HG03060 (cell line): ENCODE data around the gene MMP11.
"Not testable (repeated sequence)": the region's sequence is repeated elsewhere in the genome, so short reads cannot be mapped to it uniquely, and the experiment has no call there.

Experiments
- ATAC-seq: cut with Tn5 transposase; IDR thresholded peaks from one replicate; pipeline ENCODE4 v1.9.1; 2021; ENCODE audit warnings: low read depth, moderate number of reproducible peaks; ENCODE audit not compliant: unreplicated experiment

The MMP11 gene, protein sequence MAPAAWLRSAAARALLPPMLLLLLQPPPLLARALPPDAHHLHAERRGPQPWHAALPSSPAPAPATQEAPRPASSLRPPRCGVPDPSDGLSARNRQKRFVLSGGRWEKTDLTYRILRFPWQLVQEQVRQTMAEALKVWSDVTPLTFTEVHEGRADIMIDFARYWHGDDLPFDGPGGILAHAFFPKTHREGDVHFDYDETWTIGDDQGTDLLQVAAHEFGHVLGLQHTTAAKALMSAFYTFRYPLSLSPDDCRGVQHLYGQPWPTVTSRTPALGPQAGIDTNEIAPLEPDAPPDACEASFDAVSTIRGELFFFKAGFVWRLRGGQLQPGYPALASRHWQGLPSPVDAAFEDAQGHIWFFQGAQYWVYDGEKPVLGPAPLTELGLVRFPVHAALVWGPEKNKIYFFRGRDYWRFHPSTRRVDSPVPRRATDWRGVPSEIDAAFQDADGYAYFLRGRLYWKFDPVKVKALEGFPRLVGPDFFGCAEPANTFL

DNA sequence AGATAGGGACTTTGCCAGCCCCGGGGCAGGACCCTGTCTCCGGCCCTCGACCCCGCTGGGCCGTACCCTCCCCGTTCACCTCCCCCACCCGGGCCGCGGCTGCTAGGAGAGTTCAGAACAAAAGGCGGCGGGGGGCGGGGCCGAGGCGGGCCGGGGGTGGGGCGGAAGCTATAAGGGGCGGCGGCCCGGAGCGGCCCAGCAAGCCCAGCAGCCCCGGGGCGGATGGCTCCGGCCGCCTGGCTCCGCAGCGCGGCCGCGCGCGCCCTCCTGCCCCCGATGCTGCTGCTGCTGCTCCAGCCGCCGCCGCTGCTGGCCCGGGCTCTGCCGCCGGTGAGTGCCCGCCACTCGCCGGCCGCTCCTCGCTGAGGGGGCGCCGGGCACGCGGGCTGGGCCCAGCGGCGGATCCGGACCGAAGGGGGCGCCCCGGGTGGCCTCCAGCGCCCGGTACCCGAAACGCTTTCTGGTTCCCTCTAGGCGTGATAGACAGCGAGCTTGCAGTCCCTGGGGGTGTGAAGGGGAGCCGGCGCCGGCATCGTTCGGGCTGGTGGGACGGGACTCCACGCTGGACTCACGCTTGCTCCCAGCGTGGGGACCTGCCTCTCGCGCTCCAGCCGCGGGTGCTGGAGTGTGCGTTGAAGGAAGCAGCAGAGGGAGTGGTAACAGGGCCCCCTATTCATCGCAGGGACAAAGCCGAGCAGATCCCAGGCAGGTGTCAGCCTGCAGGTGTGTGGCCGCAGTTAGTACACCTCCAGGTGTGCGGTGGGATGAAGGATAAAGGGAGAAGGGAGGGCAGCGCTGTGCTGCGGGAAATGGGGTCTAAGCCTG, at the start of gene MMP11:
MMP11 (plus strand) TSS at position 201 of the 825 bp plus-strand sequence; CDS start at position 223, 22 bp downstream.
- no peak for ATAC-seq

DNA sequence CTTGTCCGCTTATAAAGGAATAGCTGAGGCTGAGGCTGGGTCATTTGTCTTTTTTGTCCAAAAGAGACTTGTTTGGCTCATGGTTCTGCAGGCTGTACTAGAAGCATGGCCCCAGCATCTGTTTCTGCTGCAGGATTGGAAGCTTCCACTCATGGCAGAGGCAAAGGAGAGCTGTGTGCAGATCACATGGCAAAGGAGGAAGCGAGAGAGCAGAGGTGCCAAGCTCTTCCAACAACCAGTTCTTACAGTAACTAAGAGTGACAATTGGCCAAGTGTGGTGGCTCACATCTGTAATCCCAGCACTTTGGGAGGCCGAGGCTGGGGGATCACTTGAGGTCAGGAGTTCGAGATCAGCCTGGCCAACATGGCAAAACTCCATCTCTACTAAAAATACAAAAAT, 44.5 kb upstream of the MMP11 start:
- ATAC-seq: not testable (repeated sequence)

DNA sequence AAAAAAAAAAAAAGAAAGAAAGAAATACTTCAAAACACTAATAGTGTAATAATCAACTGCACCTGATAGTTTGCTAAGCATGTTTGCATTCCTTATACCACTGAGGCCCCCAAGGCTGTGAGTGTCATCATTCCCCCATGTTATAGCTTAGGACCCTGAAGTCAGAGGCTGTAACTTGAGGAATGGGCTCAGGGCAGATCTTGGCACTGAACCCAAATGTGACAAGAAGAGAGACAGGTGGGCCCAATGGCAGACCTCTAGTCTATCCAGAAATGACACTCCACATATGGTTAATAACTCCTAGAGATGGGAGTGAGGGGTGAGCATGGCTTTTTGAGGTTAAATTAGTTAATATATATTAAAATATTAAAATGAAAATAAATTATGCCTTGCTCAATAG, 35.0 kb upstream of the MMP11 start:
- no peak for ATAC-seq

DNA sequence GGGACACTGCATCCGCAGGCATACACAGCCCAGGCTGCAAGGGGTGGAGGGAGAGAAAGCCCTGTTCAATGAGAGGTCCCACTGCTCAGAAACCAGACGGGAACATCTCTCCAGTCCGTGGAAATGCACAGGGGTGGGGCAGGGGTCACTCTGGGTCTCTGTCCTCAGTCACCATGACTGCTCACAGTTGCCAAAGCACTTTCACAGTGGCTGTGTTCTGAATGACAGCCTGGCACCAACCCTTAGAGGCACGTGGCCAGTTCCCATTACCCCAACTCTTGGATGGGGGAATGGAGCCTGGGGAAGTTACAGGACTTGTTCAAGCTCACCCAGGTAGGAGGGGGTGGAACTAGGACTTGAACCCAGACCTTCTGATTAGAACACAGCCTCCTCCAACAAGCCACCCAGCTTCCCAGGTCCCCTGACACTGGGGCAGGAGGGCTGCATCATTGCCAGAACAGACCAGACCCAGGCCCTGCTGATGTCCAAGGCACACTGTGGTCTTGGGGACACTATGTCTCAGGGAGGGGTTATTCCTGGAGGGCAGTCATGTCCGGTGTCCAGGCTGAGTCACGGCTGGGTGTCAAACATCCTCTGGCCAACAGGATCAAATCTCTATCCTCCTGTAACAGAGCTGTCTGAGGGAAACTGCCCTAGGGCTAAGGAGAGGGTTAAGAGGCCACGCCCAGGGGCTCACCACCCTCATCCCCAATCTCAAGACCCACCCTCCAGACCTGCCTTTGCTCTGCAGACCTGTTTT, 30.0 kb upstream of the MMP11 start:
- ATAC-seq: no peak

DNA sequence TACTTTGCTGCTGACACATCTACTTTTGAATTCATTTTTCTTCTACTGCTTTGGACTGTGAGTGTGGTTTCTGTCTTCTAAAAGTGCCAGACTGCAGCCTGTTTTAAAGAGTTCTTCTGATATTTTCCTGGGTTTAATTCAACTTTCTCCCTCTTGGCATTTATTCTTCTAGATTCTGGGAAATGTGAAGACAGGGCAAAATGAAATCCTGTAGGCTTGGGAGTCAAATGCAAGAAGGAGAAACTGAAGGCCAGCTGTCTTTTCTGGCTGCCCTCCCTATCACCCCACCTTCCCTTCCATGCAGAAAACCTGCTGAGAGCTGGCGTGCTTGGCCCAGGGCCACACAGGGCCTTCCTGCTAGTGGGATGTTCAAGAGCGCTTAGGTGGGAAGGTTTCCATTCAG, 29.3 kb upstream of the MMP11 start:
- ATAC-seq: no peak

DNA sequence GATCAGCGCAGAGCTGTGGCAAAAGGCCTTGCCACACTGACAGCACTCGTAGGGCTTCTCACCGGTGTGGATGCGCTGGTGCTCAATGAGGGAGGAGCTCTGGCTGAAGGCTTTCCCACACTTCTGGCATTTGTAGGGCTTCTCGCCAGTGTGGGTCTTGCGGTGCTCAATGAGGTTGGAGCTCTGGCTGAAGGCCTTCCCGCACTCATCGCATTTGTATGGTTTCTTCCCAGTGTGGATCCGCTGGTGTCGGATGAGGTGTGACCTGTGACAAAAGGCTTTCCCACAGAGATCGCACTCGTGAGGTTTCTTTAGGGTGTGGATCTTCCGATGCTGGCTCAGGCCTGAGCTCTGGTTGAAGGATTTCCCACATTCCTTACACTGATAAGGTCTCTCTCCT, 28.6 kb upstream of the MMP11 start:
- ATAC-seq: no peak

DNA sequence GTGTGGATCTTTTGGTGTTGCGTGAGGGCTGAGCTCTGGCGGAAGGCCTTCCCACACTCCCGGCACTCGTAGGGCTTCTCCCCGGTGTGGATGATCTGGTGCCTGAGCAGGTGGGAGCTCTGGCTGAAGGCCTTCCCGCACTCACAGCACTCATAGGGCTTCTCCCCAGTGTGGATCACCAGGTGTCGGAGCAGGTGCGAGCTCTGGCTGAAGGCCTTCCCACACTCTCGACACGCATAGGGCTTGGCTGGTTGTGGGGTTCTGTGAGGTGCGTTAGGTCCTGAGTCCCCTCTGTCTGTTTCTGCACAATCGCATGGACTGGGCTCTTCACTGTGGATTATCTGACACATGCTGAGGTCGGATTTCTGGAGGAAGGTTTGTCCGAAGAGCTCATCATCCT, 28.2 kb upstream of the MMP11 start:
- ATAC-seq: no peak

DNA sequence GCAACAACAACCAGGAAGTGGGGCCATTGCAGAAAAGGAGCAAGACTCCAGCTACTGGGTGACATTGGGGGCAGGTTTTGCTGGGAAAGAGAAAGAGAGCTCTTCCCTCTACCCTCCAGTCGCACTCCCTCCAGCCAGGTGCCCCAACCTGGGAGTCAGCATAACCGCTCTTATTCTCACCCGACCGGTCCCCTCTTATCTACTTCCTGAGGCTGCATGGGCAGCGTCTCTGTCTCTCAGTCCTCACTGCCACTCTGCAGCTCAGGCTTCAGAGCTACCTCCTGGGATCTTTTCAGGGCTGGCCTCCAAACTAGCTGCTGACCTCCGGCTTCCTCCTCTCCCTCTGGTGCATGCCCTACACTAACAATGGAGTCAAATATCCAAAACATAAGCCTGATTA, 26.9 kb upstream of the MMP11 start:
- ATAC-seq: no peak

DNA sequence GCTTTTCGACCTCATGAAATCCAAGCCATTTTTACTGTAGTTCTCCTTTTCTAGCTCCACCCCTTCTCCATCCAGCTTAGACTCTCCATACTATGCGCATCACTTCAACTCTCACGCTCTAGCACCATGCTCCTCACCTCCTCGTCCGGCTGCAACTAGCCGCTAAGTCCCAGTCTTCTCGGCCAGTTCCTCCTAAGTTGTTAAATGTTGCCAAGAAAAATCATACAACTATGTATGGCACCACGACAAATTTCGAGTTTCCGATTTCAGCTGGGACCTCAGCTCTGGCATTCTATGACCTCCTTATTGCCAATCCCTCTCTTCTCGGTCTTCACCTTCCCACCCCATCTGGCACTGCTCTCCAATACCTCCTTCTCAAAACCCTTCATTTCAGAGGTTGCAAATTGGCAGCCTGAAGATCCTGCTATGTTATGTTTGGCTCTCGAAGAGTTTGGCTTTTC, 22.8 kb upstream of the MMP11 start:
- no peak for ATAC-seq

DNA sequence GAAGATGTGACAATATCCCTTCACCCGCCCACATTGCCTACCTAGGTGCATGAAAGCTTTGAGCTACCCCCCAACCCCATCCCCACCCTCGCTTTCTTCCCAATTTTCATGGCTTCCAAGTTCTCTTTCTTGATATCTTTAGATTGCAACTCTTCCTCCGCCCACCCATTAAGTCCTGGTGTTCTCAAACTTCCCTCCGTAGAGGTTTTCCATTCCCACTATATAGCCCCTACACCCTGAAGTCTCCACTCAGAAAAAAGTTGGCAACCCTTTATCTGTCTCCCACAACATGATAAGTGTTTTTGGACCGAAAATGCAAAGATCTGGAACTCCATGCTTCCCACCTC, 22.3 kb upstream of the MMP11 start:
- ATAC-seq: no peak

DNA sequence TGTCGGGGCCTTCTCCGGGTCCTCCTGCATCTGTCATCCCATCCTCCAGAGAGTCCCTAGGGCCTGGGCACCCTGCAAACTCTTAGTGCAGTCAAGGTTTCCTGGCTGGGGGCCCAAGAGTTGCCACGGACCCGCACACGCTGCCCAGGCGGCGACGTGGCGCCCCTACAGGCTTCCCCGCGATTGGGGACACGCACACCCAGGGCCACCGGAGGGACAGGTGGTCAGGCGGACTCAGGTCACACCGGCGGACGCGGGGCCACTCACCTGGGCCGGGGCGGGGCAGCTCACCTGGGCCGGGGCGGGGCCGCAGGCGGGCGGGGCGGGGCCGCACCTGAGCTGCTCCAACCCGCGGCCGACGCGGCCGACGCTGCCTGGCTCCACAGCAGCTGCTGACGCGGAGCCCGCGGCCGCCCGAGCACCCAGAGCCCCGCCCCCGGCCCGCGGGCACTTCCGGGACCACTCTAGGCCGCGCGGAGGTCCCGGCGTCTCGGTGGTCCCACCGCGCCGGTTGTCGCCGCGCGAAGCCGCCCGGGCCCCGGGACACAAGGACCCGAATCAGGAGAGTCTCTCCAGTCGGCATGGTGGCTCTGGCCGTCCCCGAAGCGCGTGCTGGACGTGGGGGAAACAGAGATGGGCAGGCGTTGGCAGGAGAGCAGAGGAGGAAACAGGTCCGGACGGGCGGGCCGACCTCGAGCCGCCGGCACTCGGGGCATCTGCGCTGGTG, 21.8 kb upstream of the MMP11 start, which contains the start of gene ZNF70:
ZNF70 (minus strand) TSS at position 399 of the 727 bp plus-strand sequence. CDS start 5,972 bp downstream, outside the sequence.
- ATAC-seq: no peak

DNA sequence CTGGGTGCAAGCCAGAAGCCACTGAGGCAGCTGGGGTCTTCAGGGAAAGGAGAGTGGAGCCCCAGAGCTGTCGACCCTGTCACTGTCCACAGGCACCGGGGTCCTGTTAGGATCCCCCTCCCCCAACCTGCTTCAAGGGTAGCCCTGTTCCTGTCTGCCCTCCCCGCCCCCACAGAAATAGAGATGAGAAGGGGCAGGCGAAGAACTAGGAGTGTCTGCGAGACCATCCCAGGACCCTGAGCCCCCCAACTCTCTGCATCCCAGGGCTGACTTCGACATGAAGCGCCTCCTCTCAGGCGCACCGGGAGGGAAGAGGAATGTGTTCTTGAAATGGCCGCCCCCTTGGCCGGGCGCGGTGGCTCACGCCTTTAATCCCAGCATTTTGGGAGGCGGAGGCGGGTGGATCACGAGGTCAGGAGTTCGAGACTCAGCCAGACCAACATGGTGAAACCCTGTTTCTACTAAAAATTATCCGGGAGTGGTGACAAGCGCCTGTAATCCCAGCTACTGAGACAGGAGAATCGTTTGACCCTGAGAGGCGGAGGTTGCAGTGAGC, 21.1 kb upstream of the MMP11 start:
- no peak for ATAC-seq

DNA sequence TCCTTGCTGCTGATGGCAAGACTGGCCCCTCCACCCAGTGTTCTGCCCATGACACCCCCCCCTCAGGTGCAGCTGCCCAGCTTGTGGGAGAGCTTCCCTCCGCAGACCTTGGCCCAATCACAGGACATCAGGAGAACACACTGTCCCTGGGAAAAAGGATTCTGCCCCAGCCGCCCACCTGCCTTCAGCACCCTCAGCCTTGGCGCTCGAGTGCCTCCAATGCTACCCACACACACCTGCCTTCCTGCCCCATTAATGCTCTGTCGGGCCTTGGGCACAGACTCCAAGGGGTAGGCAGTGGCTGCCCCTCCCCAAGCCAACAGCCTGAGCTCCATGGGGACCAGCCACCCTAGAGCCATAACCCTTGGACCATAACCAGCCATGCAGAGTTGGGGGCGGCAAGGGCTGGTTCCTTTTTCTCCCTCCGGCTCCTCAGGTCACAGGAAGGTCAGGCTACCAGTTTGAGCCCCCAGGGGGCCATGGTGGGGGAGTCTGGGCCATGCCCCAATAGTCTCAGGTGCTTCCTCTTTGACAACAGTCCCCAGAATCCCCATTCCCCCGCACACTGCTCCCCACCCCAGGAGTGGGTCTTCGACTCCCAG, 20.5 kb upstream of the MMP11 start:
- ATAC-seq: no peak

DNA sequence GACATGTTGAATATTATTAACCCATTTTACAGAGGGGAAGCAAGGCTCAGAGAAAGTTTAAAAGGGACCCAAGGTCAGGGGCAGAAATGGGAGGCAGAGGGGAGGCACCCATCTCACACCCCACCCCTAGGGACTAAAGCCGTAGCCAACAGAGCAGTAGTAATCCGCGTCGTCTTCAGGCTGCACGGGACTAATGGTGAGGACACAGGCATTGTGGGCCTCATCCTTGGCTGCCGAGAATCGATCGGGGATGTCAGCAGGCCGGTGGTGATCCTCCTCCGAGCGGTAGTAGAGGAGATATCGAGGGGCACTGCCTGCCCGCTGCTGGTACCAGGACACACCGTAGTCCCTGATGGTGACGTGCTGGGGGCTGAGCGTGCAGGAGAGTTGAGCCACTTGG, 19.9 kb upstream of the MMP11 start:
- ATAC-seq: no peak

DNA sequence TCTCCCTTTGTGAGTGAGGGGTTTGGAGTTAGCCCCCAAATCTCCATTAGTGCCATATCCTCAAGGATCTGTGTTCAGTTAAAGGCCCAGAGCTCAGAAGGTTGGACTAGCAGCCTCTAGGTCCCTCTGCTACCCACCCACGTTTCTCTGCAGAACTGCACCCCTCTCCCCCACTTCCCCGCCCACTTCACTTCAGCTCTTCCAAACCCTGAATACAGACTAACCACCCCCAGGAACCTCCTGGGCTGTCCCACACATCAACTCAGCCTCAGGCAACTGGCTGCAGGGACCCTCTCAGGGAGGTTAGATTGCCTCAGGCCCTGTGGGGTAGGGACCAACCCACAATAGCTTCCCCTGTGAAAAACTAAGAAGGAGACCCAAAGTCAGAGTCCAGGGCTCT, 19.3 kb upstream of the MMP11 start:
- no peak for ATAC-seq

DNA sequence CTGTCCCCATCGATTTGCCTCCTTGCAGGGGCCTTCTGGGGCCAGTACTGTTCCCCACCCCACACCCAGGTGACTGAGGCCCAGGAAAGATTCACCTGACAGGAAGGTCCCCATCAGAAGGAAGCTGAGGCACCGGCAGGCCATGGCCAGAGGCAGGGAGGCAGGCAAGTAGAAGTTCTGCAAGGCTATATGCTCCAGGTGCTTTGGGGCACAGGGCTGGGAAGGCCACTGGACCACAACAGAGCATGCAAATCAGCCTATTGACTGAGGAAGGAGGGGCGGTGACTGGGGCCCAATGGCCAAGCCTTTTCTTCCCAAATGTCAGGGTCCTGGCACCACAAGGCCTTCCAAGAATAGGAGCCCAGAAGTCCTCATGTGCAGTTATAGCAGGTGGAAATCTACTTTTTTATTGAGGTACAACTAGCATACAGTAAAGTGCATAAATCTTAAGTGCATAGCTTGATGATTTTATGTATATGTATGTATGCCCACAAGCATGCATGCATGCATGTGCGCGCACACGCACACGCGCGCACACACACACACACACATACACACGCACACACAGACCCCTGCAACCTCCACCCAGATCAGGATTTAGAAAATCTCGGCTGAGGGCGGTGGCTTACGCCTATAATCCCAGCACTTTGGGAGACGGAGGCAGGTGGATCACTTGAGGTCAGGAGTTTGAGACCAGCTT, 18.3 kb upstream of the MMP11 start, which contains the start of gene VPREB3:
VPREB3 (minus strand) TSS at position 206 of the 700 bp plus-strand sequence; CDS start at position 144, 62 bp downstream.
- no peak for ATAC-seq

DNA sequence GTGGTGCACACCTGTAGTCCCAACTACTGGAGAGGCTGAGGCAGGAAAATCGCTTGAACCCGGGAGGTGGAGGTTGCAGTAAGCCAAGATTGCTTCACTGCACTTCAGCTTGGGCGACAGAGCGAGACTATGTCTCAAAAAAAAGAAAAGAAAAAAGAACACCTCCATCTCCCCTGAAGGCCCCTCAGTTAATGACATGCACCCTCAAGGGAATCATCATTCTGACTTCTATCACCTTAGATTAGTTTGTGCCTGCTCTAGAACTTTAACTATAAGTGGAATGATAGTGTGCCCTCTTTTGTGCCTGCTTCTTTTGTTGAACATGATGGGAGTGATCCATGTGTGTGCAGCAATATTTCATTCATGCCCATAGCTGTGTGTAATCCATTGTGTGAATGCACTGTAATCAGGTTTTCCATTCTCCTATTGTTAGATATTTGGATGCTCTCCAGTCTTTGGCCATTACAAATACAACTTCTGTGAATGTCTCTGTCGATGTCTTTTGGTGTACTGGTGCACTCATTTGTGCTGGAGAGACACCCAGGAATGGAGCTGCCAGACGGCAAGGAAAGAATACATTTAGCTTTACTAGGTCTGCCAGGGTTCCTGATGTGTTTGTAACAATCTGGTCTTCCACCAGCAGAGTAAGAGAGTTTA, 17.5 kb upstream of the MMP11 start:
- ATAC-seq: no peak

DNA sequence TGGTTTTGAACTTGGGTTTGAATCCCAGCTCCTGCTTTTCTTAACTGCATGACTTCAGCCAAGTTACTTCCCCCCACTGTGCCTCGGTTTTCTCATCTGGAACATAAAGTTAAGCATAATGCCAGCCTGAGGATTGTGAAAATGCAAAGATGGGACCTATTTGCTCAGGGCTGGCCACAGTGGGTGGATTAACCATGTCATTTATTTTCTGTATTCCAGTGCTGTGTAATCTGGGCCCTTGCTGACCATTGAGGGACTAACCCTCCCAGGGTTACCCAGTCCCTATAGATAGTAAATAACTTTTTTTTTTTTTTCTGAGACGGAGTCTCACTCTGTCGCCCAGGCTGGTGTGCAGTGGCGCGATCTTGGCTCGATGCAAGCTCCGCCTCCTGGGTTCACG, 16.9 kb upstream of the MMP11 start:
- no peak for ATAC-seq
